Fibroblast of lung (primary cell): Measurements from ENCODE around the gene MMRN1.

Experiments used
- EZH2 ChIP-seq: IDR thresholded peaks from 2 replicates; pipeline ENCODE4 v1.5.1; 2012; ENCODE audit warnings: low read length, control low read depth, mild to moderate bottlenecking; ENCODE audit errors: missing control alignments
- TF ChIP-seq, protein P1 (sequence below), 2 donors: IDR thresholded peaks in 1 of 2; conservative IDR thresholded peaks in 1 of 2; 1 replicate in 1 of 2; 2 replicates in 1 of 2; pipeline ENCODE4 v1.5.1; 2011 to 2012; ENCODE audit warnings: low read length in 2 of 2, control low read depth in 1 of 2, inconsistent platforms in 1 of 2, low read depth in 1 of 2, mild to moderate bottlenecking in 1 of 2

DNA sequence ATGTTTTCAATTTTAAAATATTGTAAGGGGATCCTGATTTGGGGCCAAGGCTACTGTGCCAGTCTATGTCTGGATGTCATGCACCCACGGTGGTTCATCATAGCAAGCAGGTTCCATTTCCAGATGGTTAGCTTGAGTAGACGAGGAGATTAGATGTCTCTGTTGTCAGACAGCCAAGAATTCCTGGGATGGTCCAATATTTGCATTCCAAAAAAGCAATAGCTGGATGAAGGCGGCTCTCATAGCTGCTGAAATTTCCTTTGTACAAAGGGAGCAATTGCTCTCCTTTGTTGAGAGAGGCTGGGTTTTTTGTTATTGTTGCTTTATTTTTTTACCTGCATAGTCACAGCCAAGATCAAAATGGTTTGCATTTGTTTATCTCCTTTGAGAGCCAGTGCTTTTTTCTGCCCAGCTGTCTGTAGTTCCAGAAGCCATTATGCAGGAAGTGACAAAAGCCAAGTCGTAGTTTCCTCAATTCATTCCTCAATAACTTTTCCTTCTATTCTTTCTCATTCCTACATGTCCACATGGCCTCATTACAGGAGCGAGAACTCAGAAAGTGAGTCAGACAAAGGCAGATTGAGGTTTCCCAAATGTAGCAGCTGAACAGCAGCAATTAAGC is 107.9 kb downstream of the MMRN1 start:
- TF ChIP-seq, protein P1, sequence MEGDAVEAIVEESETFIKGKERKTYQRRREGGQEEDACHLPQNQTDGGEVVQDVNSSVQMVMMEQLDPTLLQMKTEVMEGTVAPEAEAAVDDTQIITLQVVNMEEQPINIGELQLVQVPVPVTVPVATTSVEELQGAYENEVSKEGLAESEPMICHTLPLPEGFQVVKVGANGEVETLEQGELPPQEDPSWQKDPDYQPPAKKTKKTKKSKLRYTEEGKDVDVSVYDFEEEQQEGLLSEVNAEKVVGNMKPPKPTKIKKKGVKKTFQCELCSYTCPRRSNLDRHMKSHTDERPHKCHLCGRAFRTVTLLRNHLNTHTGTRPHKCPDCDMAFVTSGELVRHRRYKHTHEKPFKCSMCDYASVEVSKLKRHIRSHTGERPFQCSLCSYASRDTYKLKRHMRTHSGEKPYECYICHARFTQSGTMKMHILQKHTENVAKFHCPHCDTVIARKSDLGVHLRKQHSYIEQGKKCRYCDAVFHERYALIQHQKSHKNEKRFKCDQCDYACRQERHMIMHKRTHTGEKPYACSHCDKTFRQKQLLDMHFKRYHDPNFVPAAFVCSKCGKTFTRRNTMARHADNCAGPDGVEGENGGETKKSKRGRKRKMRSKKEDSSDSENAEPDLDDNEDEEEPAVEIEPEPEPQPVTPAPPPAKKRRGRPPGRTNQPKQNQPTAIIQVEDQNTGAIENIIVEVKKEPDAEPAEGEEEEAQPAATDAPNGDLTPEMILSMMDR (conservative IDR thresholded peaks at IDR 0.05 in 1 of 2, IDR thresholded peaks at IDR 0.05 in 1 of 2; ENCODE audit: low read depth in 1 of 2, low read length in 2 of 2) = no peak
- no peak for TF ChIP-seq EZH2
